HG03469 (cell line): ENCODE data around the gene RBM8A.

ENCODE experiments used
- ATAC-seq: cut with Tn5 transposase; IDR thresholded peaks from one replicate; pipeline ENCODE4 v1.9.1; 2021; ENCODE audit warnings: mild to moderate bottlenecking, moderate library complexity, moderate number of reproducible peaks; ENCODE audit not compliant: unreplicated experiment

The RBM8A gene

DNA sequence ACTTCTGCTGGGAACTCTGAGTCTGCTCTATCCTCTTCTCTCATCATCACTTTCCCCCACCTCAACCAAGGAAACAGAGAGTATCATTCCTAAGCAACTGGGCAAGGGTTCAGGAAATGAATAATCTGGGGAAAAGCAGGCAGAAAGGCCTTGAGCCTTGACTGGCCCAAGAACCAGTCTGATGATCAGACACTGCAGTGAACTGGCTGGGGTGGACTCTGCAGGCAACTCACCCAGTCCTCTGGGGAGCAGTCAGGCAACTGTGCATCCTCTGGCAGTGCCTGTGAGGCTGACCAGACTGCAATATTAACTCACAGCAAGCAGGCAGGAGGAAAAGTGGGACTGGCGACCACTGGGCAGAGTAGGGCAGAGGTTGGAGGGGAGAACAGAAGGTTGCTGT lies 42.6 kb downstream of the RBM8A start:
- no peak for ATAC-seq

DNA sequence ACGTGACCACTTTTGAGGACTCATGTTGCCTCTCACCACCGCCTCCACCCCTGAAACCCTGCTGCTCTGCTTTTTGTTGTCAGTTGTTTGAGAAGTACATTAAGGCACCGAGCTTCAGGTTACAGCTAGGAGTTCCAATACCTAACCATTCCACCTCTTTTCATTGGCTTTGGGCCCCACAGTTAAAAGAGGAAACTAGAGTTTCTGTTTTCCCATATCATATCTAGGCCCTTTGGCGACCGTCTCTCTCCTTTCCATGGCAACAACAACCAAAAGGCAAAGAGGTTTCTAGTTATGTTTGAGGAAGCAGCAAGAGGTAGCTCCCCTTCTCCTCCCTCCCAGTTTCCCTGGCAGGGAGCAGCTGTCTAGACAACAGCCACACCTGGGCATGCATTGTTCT lies 47.5 kb downstream of the RBM8A start:
- no peak for ATAC-seq

DNA sequence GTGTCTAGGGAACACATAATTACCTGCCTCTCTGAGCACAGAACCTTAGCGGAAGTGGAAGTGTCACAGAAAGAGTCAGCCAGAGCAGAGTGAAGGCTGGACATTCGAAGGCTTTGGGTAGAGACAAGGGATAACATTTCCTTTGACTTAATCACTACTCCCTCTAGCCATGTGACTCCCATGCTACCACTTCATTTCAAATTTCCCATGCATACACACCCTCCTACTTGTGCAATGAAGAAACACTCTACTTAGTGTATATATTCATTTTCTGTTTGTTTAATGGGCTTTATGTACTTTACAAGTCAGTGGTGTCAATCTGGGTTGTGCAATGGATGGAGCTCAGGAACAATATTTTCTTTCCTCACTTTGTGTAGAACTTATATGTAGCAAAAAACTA lies 48.6 kb downstream of the RBM8A start:
- no peak for ATAC-seq

DNA sequence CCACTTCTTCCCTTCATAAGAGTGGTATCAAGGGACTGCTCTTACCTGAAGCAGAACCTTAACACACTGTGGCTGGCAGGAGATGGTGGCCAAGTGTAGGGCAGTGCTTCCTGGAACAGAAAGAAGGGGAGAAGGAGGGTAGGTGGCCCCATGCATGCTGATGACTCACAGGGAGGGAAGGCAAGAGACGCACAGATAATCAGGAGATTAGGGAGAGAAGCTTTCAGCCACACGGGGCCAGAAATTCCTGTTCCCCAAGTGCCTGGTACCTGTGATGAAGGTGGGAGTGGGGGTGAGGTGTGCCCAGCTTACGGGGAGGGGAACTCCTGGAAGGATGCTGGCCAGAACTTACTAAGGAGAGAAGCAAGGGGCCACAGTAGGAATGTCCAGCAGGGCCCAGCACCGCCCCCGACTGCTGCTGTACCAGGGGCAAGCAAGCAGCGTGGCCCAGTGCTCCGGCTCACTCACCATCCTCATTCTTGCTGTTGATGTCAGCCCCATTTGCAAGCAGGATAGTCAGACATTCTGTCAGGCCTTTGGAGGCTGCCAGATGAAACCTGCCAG lies 49.3 kb downstream of the RBM8A start:
- ATAC-seq, result no peak

DNA sequence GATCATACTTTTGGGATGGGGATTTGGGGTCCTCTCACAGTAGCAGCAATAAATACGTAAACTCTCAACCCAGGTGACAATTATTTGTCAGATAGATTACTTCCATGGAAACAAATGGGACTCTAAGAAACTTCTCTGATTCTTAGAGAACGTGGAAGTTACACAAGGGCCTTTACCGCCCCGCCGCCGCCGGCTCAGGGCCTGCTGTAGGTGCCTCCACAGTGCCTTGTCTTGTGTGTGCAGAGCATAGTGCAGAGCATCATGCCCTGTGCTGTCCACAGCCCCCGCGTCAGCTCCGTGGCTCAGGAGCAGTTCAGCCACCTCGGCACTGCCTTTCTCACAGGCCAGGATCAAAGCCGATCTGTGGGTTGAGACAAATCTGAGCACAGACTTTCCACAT lies 52.6 kb downstream of the RBM8A start:
- ATAC-seq, result no peak

DNA sequence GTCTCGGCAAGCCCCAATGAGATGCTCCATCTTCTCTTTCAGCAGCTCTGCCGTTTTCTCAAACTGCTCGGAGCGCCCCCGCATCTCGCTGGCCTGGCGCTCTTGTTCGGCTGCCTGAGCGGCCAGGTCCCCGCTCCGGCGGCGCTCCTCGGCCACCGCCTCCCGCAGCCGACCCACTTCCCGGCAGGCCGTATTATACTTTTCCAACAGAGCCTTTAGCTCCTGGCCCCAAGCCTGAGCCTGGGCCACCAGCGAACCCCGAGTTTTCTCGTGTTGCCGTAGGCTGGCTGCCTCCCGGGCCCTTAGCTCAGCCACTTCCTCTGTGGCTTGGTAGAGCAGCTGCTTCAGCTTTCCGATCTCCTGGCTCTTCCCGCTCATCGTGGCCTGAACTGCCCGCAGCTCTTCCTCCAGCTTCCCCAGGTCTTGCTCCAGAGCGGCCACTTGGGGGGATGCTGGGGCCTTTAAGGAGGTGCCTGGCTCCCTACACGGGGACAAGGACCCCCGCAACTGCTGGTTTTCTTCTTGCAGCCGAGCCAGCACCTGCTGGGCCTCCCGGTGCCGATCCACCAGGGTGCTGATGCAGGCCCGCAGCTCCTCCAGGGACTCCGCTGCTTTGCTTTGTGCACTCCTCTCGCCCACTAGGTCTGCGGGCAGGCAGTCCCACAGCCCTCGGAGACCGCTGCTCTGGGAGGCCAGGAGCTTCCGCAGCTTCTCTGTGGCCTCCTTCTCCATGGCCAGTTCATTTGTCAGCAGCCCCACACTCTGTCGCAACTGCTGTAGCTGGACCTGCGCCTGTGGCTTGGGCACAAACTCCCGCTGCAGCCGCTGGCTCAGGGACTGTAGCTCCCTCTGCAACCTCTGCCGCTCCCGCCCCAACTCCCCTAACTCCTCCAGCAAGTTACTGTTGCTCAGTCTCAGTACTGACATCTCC lies 55.0 kb downstream of the RBM8A start:
- ATAC-seq, result no peak
